Colonic mucosa (tissue), 4 donors: Measurements from ENCODE around the gene PNPLA6. TPM values are rescaled to one million over a fixed set of nuclear protein-coding genes. Genes with fewer than 3 reads are reported as not detected.

Source experiments
- DNase-seq: peaks from one replicate; pipeline ENCODE4 v3.0.0-alpha.2; 2020
- H3K27ac ChIP-seq: fragments of 200-600 bp; one replicate; pipeline ENCODE4 v1.8.0; 2021
- H3K27me3 ChIP-seq: fragments of 200-600 bp; one replicate; pipeline ENCODE4 v1.8.0; 2021
- H3K36me3 ChIP-seq: fragments of 200-600 bp; one replicate; pipeline ENCODE4 v1.8.0; 2021
- H3K4me1 ChIP-seq: fragments of 200-600 bp; one replicate; pipeline ENCODE4 v1.8.0; 2021; ENCODE audit warnings: mild to moderate bottlenecking
- H3K4me3 ChIP-seq: fragments of 200-600 bp; one replicate; pipeline ENCODE4 v1.8.0; 2021
- H3K9ac ChIP-seq, 2 donors: one replicate each; pipeline ENCODE4 v1.7.0; 2013; ENCODE audit warnings: control low read depth in 2 of 2, low read depth in 2 of 2, low read length in 2 of 2
- H3K9me3 ChIP-seq: fragments of 200-600 bp; one replicate; pipeline ENCODE4 v1.8.0; 2021
- intact Hi-C: fragments of 100-400 bp; cut with DNase I; formaldehyde crosslinking; loops from one replicate; pipeline ENCODE4 v1.14.1; 2022
- total RNA-seq, 2 donors: library from RNA; stranded (reverse); fragmentation: NEBNext Ultra II Directional in 1 of 2; extraction: Animal tissue kit (Norgen Biotek cat#: 25700) in 1 of 2; gene quantifications; one replicate each; pipeline ENCODE4 v1.2.1, GENCODE V29; 2021
- TF ChIP-seq, protein P1 (sequence below): fragments of 200-600 bp; IDR thresholded peaks from one replicate; pipeline ENCODE4 v1.8.0; 2022; ENCODE audit warnings: antibody characterized with exemption, mild to moderate bottlenecking
- donor health status: healthy.
- donor health status: DM: no; HTN: no; CAD: no.
- donor health status: DM: no; HTN: no; CAD: no.

Gene PNPLA6
- total RNA-seq, 2 donors from 2014 or later: 93.0 to 131 TPM

DNA sequence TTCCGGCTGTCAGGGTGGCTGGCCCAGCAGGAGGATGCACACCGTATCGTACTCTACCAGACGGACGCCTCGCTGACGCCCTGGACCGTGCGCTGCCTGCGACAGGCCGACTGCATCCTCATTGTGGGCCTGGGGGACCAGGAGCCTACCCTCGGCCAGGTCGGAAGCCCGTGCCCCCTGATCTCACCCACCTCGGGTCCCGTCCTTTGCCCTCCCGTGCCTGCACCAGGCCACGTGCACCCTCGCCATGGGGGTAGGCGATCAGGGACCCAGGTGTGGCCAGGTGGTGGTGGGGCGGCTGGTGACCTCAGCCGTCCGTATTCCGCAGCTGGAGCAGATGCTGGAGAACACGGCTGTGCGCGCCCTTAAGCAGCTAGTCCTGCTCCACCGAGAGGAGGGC is 19.0 kb downstream of the PNPLA6 start:
- Histone ChIP-seq H3K4me1 (no peaks in the 10 kb centered on the region), H3K36me3 (peaks cover 4% of the 10 kb centered on the region), H3K27me3 (no peaks in the 10 kb centered on the region), H3K9ac (no peak overlapping the region), H3K9me3 (no peaks in the 10 kb centered on the region), H3K4me3 (no peak overlapping the region), H3K27ac (no peak overlapping the region)
- no peak for DNase-seq
- intact Hi-C loops: no loop called here
- TF ChIP-seq, protein P1, sequence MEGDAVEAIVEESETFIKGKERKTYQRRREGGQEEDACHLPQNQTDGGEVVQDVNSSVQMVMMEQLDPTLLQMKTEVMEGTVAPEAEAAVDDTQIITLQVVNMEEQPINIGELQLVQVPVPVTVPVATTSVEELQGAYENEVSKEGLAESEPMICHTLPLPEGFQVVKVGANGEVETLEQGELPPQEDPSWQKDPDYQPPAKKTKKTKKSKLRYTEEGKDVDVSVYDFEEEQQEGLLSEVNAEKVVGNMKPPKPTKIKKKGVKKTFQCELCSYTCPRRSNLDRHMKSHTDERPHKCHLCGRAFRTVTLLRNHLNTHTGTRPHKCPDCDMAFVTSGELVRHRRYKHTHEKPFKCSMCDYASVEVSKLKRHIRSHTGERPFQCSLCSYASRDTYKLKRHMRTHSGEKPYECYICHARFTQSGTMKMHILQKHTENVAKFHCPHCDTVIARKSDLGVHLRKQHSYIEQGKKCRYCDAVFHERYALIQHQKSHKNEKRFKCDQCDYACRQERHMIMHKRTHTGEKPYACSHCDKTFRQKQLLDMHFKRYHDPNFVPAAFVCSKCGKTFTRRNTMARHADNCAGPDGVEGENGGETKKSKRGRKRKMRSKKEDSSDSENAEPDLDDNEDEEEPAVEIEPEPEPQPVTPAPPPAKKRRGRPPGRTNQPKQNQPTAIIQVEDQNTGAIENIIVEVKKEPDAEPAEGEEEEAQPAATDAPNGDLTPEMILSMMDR: no peak

DNA sequence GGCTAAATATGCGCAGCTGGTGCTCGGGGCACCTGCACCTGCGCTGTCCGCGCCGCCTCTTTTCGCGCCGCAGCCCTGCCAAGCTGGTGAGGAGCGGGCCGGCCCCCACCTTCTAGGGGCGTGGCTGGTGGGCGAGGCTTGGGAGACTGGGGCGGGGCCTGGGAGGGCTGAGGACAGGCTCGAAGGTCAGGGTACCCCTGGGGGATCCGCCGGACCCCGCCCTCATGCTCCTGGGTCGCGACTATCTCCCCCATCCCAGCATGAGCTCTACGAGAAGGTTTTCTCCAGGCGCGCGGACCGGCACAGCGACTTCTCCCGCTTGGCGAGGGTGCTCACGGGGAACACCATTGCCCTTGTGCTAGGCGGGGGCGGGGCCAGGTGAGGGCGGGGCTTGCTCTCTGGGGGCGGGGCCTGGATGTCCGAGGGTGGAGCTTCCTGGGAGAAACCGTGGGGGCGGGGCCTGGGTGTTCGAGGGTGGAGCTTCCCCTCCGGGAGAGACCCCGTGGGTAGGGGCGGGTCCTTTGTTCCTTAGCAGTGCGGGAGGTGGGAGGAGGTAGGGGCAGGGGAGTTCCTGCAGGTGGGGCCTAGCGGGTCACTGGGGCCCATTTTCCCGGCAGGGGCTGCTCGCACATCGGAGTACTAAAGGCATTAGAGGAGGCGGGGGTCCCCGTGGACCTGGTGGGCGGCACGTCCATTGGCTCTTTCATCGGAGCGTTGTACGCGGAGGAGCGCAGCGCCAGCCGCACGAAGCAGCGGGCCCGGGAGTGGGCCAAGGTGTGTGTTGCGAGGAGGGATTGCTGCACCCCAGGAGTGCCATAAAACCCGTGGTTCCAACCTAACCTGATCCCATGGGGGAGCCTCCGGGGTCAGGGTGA is 19.7 kb downstream of the PNPLA6 start:
- H3K9me3 ChIP-seq: no peaks in the 10 kb centered on the region
- no peak overlapping the region for H3K27ac ChIP-seq
- peak; percentile 68 for DNase-seq
- H3K4me3 ChIP-seq: no peak overlapping the region
- no peaks in the 10 kb centered on the region for H3K27me3 ChIP-seq
- intact Hi-C loops: no loop called here
- TF ChIP-seq, protein P1: no peak
- no peak overlapping the region for H3K9ac ChIP-seq
- peaks cover 4% of the 10 kb centered on the region for H3K36me3 ChIP-seq
- H3K4me1 ChIP-seq: no peaks in the 10 kb centered on the region

DNA sequence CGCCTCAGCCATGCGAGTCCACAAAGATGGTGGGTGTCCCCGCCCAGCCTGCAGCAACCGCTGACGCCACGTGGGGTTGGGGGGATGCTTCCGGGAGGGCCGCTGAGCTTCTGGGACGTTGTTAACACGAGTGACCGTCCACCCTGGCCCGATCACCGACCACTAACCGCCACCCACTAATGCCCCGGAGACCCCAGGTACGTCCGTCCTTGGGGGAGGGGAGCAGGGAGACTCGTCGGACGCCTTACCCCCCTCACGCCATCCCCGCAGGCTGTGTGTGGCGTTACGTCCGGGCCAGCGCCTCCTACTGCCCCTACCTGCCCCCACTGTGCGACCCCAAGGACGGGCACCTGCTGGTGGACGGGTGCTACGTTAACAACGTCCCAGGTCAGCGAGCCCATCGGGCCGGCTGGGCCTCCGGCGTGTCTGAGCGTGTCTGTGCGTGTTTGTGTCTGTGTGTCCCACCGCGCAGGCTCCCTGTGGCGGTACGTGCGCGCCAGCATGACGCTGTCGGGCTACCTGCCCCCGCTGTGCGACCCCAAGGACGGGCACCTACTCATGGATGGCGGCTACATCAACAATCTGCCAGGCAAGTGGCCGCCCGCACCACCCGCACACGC is 21.3 kb downstream of the PNPLA6 start:
- H3K36me3 ChIP-seq: peaks cover 4% of the 10 kb centered on the region
- no peaks in the 10 kb centered on the region for H3K4me1 ChIP-seq
- H3K27me3 ChIP-seq: no peaks in the 10 kb centered on the region
- DNase-seq: no peak
- TF ChIP-seq, protein P1: no peak
- intact Hi-C loops: no loop called here
- H3K27ac ChIP-seq: no peak overlapping the region
- no peak overlapping the region for H3K4me3 ChIP-seq
- no peak overlapping the region for H3K9ac ChIP-seq
- no peaks in the 10 kb centered on the region for H3K9me3 ChIP-seq

DNA sequence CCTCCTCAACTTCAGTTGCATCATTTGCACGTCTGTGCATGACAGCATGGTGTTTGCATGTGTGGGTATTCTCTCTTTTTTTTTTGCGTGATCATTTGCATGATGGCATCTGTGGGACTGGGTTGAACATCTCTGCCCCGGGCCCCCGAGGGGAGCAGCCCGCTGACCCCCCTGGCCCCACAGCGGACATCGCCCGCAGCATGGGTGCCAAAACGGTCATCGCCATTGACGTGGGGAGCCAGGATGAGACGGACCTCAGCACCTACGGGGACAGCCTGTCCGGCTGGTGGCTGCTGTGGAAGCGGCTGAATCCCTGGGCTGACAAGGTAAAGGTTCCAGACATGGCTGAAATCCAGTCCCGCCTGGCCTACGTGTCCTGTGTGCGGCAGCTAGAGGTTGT is 23.1 kb downstream of the PNPLA6 start:
- no peak overlapping the region for H3K27ac ChIP-seq
- TF ChIP-seq, protein P1: no peak
- H3K9me3 ChIP-seq: no peaks in the 10 kb centered on the region
- DNase-seq: no peak
- H3K4me1 ChIP-seq: no peaks in the 10 kb centered on the region
- H3K4me3 ChIP-seq: no peak overlapping the region
- no peak overlapping the region for H3K9ac ChIP-seq
- peaks cover 4% of the 10 kb centered on the region for H3K36me3 ChIP-seq
- intact Hi-C loops: no loop called here
- no peaks in the 10 kb centered on the region for H3K27me3 ChIP-seq

DNA sequence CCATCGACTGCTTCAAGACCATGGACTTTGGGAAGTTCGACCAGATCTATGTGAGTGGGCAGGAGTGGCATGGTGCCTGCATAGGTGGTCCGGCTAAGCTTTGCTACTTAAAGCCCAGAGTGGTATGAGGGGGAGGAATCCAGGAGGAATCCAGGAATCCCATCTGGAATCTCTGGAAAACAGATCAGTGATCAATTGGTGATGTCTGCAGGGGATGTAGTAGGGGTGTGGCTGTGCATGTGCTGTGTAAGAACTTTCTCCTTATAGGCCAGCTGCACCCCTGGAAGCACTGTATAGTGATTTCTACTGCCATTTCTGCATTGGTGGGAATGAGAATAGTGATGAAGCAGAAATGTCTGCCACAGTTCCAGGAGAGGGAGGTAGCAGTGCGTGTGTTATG is 23.6 kb downstream of the PNPLA6 start:
- Histone ChIP-seq H3K9ac (no peak overlapping the region), H3K27ac (no peak overlapping the region), H3K4me3 (no peak overlapping the region), H3K27me3 (no peaks in the 10 kb centered on the region), H3K4me1 (no peaks in the 10 kb centered on the region), H3K36me3 (peaks cover 4% of the 10 kb centered on the region), H3K9me3 (no peaks in the 10 kb centered on the region)
- TF ChIP-seq, protein P1: no peak
- intact Hi-C loops: no loop called here
- DNase-seq: no peak
